DND-41 (cell line): Measurements from ENCODE around the gene DCC.

Experiments
- ATAC-seq: fragments of 200-7000 bp; cut with Tn5 transposase; 3 replicates; pipeline ENCODE4 v1.9.1; 2021; ENCODE audit warnings: low read depth; ENCODE audit not compliant: insufficient read depth
- DNase-seq: peaks from one replicate; pipeline ENCODE4 v3.0.0-alpha.2; 2020
- H2AFZ ChIP-seq: 2 replicates; pipeline ENCODE4 v1.6.0; 2012; ENCODE audit warnings: low read depth, low read length
- H3K27ac ChIP-seq: 2 replicates; pipeline ENCODE4 v1.5.1; 2012; ENCODE audit warnings: low read length, inconsistent platforms
- H3K27me3 ChIP-seq: fragments of 200-600 bp; sonication (generic); 2 replicates; pipeline ENCODE4 v1.6.0; 2012; ENCODE audit warnings: low read length, mild to moderate bottlenecking, inconsistent platforms; ENCODE audit not compliant: insufficient read depth, poor library complexity
- H3K36me3 ChIP-seq: 2 replicates; pipeline ENCODE4 v1.5.1; 2012; ENCODE audit warnings: low read length, inconsistent platforms; ENCODE audit not compliant: insufficient read depth
- H3K4me1 ChIP-seq: 2 replicates; pipeline ENCODE4 v1.5.1; 2012; ENCODE audit warnings: mild to moderate bottlenecking, low read length; ENCODE audit not compliant: insufficient read depth
- H3K4me2 ChIP-seq: 2 replicates; pipeline ENCODE4 v1.6.0; 2012; ENCODE audit warnings: mild to moderate bottlenecking, moderate library complexity, low read length, inconsistent platforms; ENCODE audit not compliant: insufficient read depth
- H3K4me3 ChIP-seq, 2 experiments: fragments of 200-600 bp in 1 of 2; shearing (Covaris generic) in 1 of 2; 2 replicates each; pipeline ENCODE4 v1.5.1; 2012 to 2016; ENCODE audit warnings: inconsistent platforms in 2 of 2, low read length in 2 of 2, mild to moderate bottlenecking in 2 of 2, low read depth in 1 of 2, moderate library complexity in 1 of 2
- H3K79me2 ChIP-seq: 2 replicates; pipeline ENCODE4 v1.6.0; 2012; ENCODE audit warnings: low read length, inconsistent platforms; ENCODE audit not compliant: insufficient read depth
- H3K9ac ChIP-seq: 2 replicates; pipeline ENCODE4 v1.6.0; 2012; ENCODE audit warnings: low read depth, mild to moderate bottlenecking, inconsistent platforms, low read length, moderate library complexity
- H3K9me3 ChIP-seq: 2 replicates; pipeline ENCODE4 v1.5.1; 2012; ENCODE audit warnings: low read length, moderate library complexity, mild to moderate bottlenecking, inconsistent platforms; ENCODE audit not compliant: insufficient read depth, severe bottlenecking
- H4K20me1 ChIP-seq: 2 replicates; pipeline ENCODE4 v1.6.0; 2012; ENCODE audit warnings: low read length; ENCODE audit not compliant: insufficient read depth
- EZH2 ChIP-seq: IDR thresholded peaks from 3 replicates; pipeline ENCODE4 v1.6.1; 2012; ENCODE audit warnings: borderline replicate concordance, low read depth, mild to moderate bottlenecking, moderate library complexity, low read length, inconsistent platforms; ENCODE audit not compliant: severe bottlenecking
- TF ChIP-seq, protein P1 (sequence below): IDR thresholded peaks from 2 replicates; pipeline ENCODE4 v1.5.1; 2012; ENCODE audit warnings: borderline replicate concordance, low read length, moderate library complexity, mild to moderate bottlenecking; ENCODE audit not compliant: poor library complexity, severe bottlenecking; ENCODE audit errors: extremely low read depth

Gene DCC

DNA sequence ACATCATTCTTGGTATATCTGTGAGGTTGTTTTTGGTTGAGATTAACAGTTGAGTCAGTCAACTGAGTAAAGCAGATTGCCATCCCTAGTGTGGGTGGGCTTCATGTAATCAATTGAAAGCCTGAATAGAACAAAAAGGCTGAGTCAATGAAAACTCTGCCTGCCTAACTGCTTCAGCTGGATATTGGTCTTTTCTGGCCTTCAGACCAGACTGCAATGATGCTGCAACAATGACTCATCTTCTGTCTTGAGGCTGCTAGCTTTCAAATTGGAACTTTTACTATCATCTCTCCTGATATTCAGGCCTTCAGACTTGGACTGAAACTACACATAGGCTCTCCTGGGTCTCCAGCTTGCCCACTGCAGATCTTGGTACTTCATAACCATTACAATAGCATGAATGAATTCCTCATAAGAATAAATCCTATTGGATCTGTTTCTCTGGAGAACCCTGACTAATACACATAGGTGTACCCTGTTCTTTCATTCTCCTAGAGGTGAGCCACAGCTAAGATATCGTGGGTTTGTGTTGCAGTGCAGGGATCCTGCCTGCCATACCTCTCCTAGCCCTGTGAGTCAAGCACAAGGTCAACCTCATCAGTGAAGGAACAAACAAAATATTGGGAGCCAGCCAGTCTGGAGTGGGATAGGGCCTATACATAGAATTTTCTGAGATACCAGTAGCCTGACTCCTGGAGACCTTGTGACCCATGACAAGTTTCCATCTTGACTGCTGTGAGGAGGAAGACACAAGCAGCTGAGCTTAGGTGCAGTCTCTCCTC, 473.8 kb downstream of the DCC start:
- no peak for DNase-seq
- H3K9me3 ChIP-seq, result no peaks in the 10 kb centered on the region
- no peak for ATAC-seq
- H4K20me1 ChIP-seq, result no peaks in the 10 kb centered on the region
- H3K4me2 ChIP-seq, result no peak overlapping the region
- no peak overlapping the region for H2AFZ ChIP-seq
- no peak overlapping the region for H3K27ac ChIP-seq
- TF ChIP-seq, protein P1, sequence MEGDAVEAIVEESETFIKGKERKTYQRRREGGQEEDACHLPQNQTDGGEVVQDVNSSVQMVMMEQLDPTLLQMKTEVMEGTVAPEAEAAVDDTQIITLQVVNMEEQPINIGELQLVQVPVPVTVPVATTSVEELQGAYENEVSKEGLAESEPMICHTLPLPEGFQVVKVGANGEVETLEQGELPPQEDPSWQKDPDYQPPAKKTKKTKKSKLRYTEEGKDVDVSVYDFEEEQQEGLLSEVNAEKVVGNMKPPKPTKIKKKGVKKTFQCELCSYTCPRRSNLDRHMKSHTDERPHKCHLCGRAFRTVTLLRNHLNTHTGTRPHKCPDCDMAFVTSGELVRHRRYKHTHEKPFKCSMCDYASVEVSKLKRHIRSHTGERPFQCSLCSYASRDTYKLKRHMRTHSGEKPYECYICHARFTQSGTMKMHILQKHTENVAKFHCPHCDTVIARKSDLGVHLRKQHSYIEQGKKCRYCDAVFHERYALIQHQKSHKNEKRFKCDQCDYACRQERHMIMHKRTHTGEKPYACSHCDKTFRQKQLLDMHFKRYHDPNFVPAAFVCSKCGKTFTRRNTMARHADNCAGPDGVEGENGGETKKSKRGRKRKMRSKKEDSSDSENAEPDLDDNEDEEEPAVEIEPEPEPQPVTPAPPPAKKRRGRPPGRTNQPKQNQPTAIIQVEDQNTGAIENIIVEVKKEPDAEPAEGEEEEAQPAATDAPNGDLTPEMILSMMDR, result no peak
- TF ChIP-seq EZH2, result no peak
- no peaks in the 10 kb centered on the region for H3K4me1 ChIP-seq
- no peaks in the 10 kb centered on the region for H3K36me3 ChIP-seq
- no peaks in the 10 kb centered on the region for H3K27me3 ChIP-seq
- H3K4me3 ChIP-seq, result no peak overlapping the region
- H3K79me2 ChIP-seq, result no peaks in the 10 kb centered on the region
- H3K9ac ChIP-seq, result no peak overlapping the region

DNA sequence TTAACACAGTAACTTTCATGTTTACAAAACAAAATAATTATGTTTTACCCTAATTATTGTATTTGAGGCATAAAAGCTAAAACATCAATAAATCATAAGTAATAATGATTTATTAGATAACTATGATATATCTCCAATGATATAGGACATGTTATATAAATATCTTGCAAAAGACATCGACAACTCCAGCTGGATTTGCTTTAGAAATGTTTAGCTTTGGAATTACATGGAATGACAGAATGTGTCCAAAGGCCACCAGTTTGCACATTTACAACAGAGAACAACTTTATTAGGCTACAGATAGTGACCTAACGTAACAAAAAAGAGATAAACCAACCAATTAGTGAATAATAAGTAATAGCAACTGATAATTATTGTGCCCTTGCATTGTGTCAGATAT, 475.7 kb downstream of the DCC start:
- H3K4me1 ChIP-seq, result no peaks in the 10 kb centered on the region
- H3K9me3 ChIP-seq, result no peaks in the 10 kb centered on the region
- ATAC-seq (no peak), DNase-seq (no peak)
- H2AFZ ChIP-seq, result no peak overlapping the region
- H3K27me3 ChIP-seq, result no peaks in the 10 kb centered on the region
- TF ChIP-seq, protein P1, result no peak
- TF ChIP-seq EZH2, result no peak
- H3K9ac ChIP-seq, result no peak overlapping the region
- H3K4me2 ChIP-seq, result no peak overlapping the region
- H3K27ac ChIP-seq, result no peak overlapping the region
- H4K20me1 ChIP-seq, result no peaks in the 10 kb centered on the region
- no peak overlapping the region for H3K4me3 ChIP-seq
- no peaks in the 10 kb centered on the region for H3K79me2 ChIP-seq
- H3K36me3 ChIP-seq, result no peaks in the 10 kb centered on the region

DNA sequence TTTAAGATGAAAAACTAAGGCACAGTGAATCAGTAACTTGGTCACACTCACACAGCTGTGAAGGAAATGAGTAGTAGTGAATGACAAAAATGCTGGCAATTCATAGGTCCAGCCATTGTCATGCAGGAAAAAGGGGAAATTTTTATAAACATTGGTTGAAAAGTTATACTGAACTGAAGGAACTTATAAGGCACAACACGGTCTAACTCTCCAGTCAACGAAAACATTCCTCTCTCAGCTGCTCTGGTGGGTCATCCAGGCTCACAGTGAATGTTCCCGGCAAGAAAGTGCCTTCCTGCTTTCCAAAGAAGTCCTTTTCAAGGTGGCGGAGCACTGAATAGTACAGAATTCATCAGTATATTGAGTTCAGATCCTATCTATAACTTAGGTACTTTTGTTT, 476.1 kb downstream of the DCC start:
- H3K9me3 ChIP-seq, result no peaks in the 10 kb centered on the region
- H4K20me1 ChIP-seq, result no peaks in the 10 kb centered on the region
- H3K27ac ChIP-seq, result no peak overlapping the region
- H3K4me1 ChIP-seq, result no peaks in the 10 kb centered on the region
- no peak for ATAC-seq
- no peak for TF ChIP-seq EZH2
- TF ChIP-seq, protein P1, result no peak
- no peaks in the 10 kb centered on the region for H3K36me3 ChIP-seq
- DNase-seq, result no peak
- H3K9ac ChIP-seq, result no peak overlapping the region
- H3K4me2 ChIP-seq, result no peak overlapping the region
- no peak overlapping the region for H2AFZ ChIP-seq
- no peaks in the 10 kb centered on the region for H3K79me2 ChIP-seq
- no peaks in the 10 kb centered on the region for H3K27me3 ChIP-seq
- no peak overlapping the region for H3K4me3 ChIP-seq
